Right cardiac atrium (tissue), 5 donors: ENCODE results near the gene MED13L. TPM values are rescaled to one million over a fixed set of nuclear protein-coding genes. Genes with fewer than 3 reads are reported as not detected.
A peak's percentile ranks its signal among the peaks of the same experiment; 100 is the strongest.

Experiments
- ATAC-seq, 2 donors: fragments of 200-7000 bp; cut with Tn5 transposase; one replicate each; pipeline versions ENCODE4 v1.8.0 to v1.9.1; 2020; ENCODE audit warnings: moderate library complexity in 2 of 2, mild to moderate bottlenecking in 1 of 2
- DNase-seq, 3 donors: peaks; one replicate each; pipeline ENCODE4 v3.0.0-alpha.2; 2020
- H3K27ac ChIP-seq: one replicate; pipeline ENCODE4 v1.5.1; 2013; ENCODE audit warnings: mild to moderate bottlenecking, low read length, control low read depth, moderate library complexity
- H3K27me3 ChIP-seq: one replicate; pipeline ENCODE4 v1.6.1; 2013; ENCODE audit not compliant: control insufficient read depth, insufficient read depth
- H3K4me1 ChIP-seq: one replicate; pipeline ENCODE4 v1.6.1; 2013; ENCODE audit warnings: low read length; ENCODE audit not compliant: control insufficient read depth, insufficient read depth
- H3K4me3 ChIP-seq: one replicate; pipeline ENCODE4 v1.5.1; 2013; ENCODE audit warnings: low read length, control low read depth
- H3K9me3 ChIP-seq: one replicate; pipeline ENCODE4 v1.6.1; 2013; ENCODE audit warnings: low read length; ENCODE audit not compliant: control insufficient read depth
- WGBS: extraction: QIAGEN DNeasy Blood & Tissue Kit; methylation state at CpG from one replicate; pipeline ENCODE4 v1.1.7; 2013; 5-methylcytosine and 5-hydroxymethylcytosine counted together
- intact Hi-C, 4 donors: fragments of 100-400 bp; cut with DNase I; formaldehyde crosslinking; loops; one replicate each; pipeline versions ENCODE4 v1.11.0 to v1.14.0; 2022 to 2023
- polyA plus RNA-seq: library from polyadenylated mRNA; stranded (reverse); fragments of 200-250 nt; gene quantifications from one replicate; pipeline ENCODE4 v1.2.3, GENCODE V29; 2013
- total RNA-seq, 4 donors: library from RNA; stranded (reverse); fragmentation: NEBNext Ultra II Directional; extraction: Animal tissue kit (Norgen Biotek cat#: 25700); gene quantifications; one replicate each; pipeline ENCODE4 v1.2.1, GENCODE V29; 2021
- donor health status: healthy with polysubstance abuse.
- donor health status: DM: no; HTN: yes; CAD: no.
- donor health status: DM: no; HTN: no; CAD: no.
- donor health status: DM: no; HTN: yes; CAD: no; lungs with severe emphysema.
- donor health status: DM: yes; HTN: yes; CAD: no.

The MED13L gene
- total and polyA plus RNA-seq, 5 donors = 15.6 to 73.5 (median 69.0) TPM

GRCh38 chr12:116101991-116102390, 175.5 kb downstream of the MED13L start:
- no peaks in the 10 kb centered on the region for H3K4me1 ChIP-seq
- WGBS = 77% methylated on average over 2 of the region's 2 CpGs
- ATAC-seq (no peak), DNase-seq (no peak)
- H3K27me3 ChIP-seq = no peaks in the 10 kb centered on the region
- no peak overlapping the region for H3K27ac ChIP-seq
- no peak overlapping the region for H3K4me3 ChIP-seq
- H3K9me3 ChIP-seq = no peaks in the 10 kb centered on the region
- intact Hi-C loops = no loop called here

GRCh38 chr12:116099652-116100432, 177.7 kb downstream of the MED13L start:
- DNase-seq (no peak), ATAC-seq (no peak)
- intact Hi-C loops = no loop called here
- H3K27me3 ChIP-seq = no peaks in the 10 kb centered on the region
- no peak overlapping the region for H3K27ac ChIP-seq
- H3K4me3 ChIP-seq = no peak overlapping the region
- no peaks in the 10 kb centered on the region for H3K4me1 ChIP-seq
- no peaks in the 10 kb centered on the region for H3K9me3 ChIP-seq
- 75% methylated on average over 6 of the region's 6 CpGs for WGBS

GRCh38 chr12:116096874-116097273, 180.6 kb downstream of the MED13L start:
- intact Hi-C loops = no loop called here
- 96% methylated on average over 5 of the region's 5 CpGs for WGBS
- Histone ChIP-seq H3K27ac (no peak overlapping the region), H3K4me1 (no peaks in the 10 kb centered on the region), H3K4me3 (no peak overlapping the region), H3K27me3 (no peaks in the 10 kb centered on the region), H3K9me3 (no peaks in the 10 kb centered on the region)
- ATAC-seq (no peak), DNase-seq (peak in 1 of 3 donors; percentile 31)

GRCh38 chr12:116094475-116094874, 183.0 kb downstream of the MED13L start:
- no peak for DNase-seq
- ATAC-seq = no peak
- Histone ChIP-seq H3K27ac (no peak overlapping the region), H3K4me3 (no peak overlapping the region), H3K27me3 (no peaks in the 10 kb centered on the region), H3K4me1 (no peaks in the 10 kb centered on the region), H3K9me3 (no peaks in the 10 kb centered on the region)
- intact Hi-C loops = no loop called here

GRCh38 chr12:116093915-116094314, 183.6 kb downstream of the MED13L start:
- no peak overlapping the region for H3K27ac ChIP-seq
- H3K27me3 ChIP-seq = no peaks in the 10 kb centered on the region
- intact Hi-C loops = no loop called here
- no peaks in the 10 kb centered on the region for H3K4me1 ChIP-seq
- no peaks in the 10 kb centered on the region for H3K9me3 ChIP-seq
- no peak overlapping the region for H3K4me3 ChIP-seq
- DNase-seq (no peak), ATAC-seq (no peak)
- WGBS = 79% methylated on average over 1 of the region's 1 CpG

- no peaks in the 10 kb centered on the region for H3K27me3 ChIP-seq
- peaks cover 4% of the 10 kb centered on the region for H3K4me1 ChIP-seq
- no peak overlapping the region for H3K4me3 ChIP-seq
- intact Hi-C loops = no loop called here
- WGBS = 87% methylated on average over 1 of the region's 1 CpG
- ATAC-seq (no peak), DNase-seq (no peak)
- no peak overlapping the region for H3K27ac ChIP-seq
- H3K9me3 ChIP-seq = no peaks in the 10 kb centered on the region
Observed at GRCh38 chr12:116092776-116093175, 184.7 kb downstream of the MED13L start.

GRCh38 chr12:116092162-116092561, 185.3 kb downstream of the MED13L start:
- no peak for DNase-seq
- 93% methylated on average over 3 of the region's 3 CpGs for WGBS
- Histone ChIP-seq H3K4me3 (no peak overlapping the region), H3K4me1 (peaks cover 6% of the 10 kb centered on the region), H3K9me3 (no peaks in the 10 kb centered on the region), H3K27me3 (no peaks in the 10 kb centered on the region), H3K27ac (no peak overlapping the region)
- no peak for ATAC-seq
- intact Hi-C loops = no loop called here

- peaks cover 6% of the 10 kb centered on the region for H3K4me1 ChIP-seq
- no peak for DNase-seq
- intact Hi-C loops = loop anchor here in 1 of 4 donors (2.0 kb wide), 1 partner anchor 19 kb away; no protein-coding TSS in a partner anchor
Observed at GRCh38 chr12:116091579-116091978, 185.9 kb downstream of the MED13L start.

GRCh38 chr12:116090516-116090915, 187.0 kb downstream of the MED13L start:
- intact Hi-C loops = loop anchor here in 1 of 4 donors (2.0 kb wide), 1 partner anchor 18 kb away; no protein-coding TSS in a partner anchor
- WGBS = 90% methylated on average over 4 of the region's 4 CpGs
- no peak overlapping the region for H3K27ac ChIP-seq
- H3K9me3 ChIP-seq = no peaks in the 10 kb centered on the region
- peaks cover 6% of the 10 kb centered on the region for H3K4me1 ChIP-seq
- no peaks in the 10 kb centered on the region for H3K27me3 ChIP-seq
- DNase-seq = no peak
- no peak overlapping the region for H3K4me3 ChIP-seq
- no peak for ATAC-seq

More at GRCh38 chr12:116091579-116091978, 185.9 kb downstream of the MED13L start:
- no peak overlapping the region for H3K4me3 ChIP-seq
- no peak overlapping the region for H3K27ac ChIP-seq
- H3K27me3 ChIP-seq = no peaks in the 10 kb centered on the region
- no peak for ATAC-seq
- no peaks in the 10 kb centered on the region for H3K9me3 ChIP-seq

- no peak for ATAC-seq
- H3K4me1 ChIP-seq = peaks cover 6% of the 10 kb centered on the region
- intact Hi-C loops = no loop called here
- H3K27ac ChIP-seq = no peak overlapping the region
- DNase-seq = no peak
- 98% methylated on average over 3 of the region's 3 CpGs for WGBS
- H3K4me3 ChIP-seq = no peak overlapping the region
- no peaks in the 10 kb centered on the region for H3K9me3 ChIP-seq
- no peaks in the 10 kb centered on the region for H3K27me3 ChIP-seq
Observed at GRCh38 chr12:116089080-116089479, 188.4 kb downstream of the MED13L start.

GRCh38 chr12:116087962-116088361, 189.5 kb downstream of the MED13L start:
- Histone ChIP-seq H3K4me1 (peaks cover 6% of the 10 kb centered on the region), H3K9me3 (no peaks in the 10 kb centered on the region), H3K27me3 (no peaks in the 10 kb centered on the region), H3K4me3 (no peak overlapping the region), H3K27ac (no peak overlapping the region)
- ATAC-seq (no peak), DNase-seq (no peak)
- intact Hi-C loops = no loop called here
- 46% methylated on average over 1 of the region's 1 CpG for WGBS
